Activated T-cell treated with anti-CD3 and anti-CD28 coated beads for 4 hours (primary cell): Measurements from ENCODE around the gene MYNN.
A peak's percentile ranks its signal among the peaks of the same experiment; 100 is the strongest.
"Not testable (repeated sequence)": the region's sequence is repeated elsewhere in the genome, so short reads cannot be mapped to it uniquely, and the experiment has no call there.

Experiments used
- DNase-seq: peaks from one replicate; pipeline ENCODE4 v3.0.0-alpha.2; 2020

The MYNN gene

GRCh38 chr3:169772897-169773816, at the start of gene MYNN:
Gene MYNN (plus strand): TSS chr3:169773396. CDS start chr3:169774296, 900 bp downstream.
- peak; percentile 92 for DNase-seq

- DNase-seq = not testable (repeated sequence)
These were observed 41.3 kb upstream of the MYNN start for GRCh38 chr3:169731857-169732256.

GRCh38 chr3:169739067-169739466, 34.1 kb upstream of the MYNN start:
- DNase-seq = no peak

GRCh38 chr3:169744366-169745054, 28.7 kb upstream of the MYNN start:
- DNase-seq = no peak

GRCh38 chr3:169746924-169747323, 26.3 kb upstream of the MYNN start:
- DNase-seq = no peak

GRCh38 chr3:169748670-169749069, 24.5 kb upstream of the MYNN start:
- no peak for DNase-seq

- no peak for DNase-seq
These were observed 22.5 kb upstream of the MYNN start for GRCh38 chr3:169750665-169751064.

GRCh38 chr3:169751875-169752274, 21.3 kb upstream of the MYNN start:
- DNase-seq = no peak

GRCh38 chr3:169754711-169755110, 18.5 kb upstream of the MYNN start:
- DNase-seq = no peak

- no peak for DNase-seq
These were observed 17.7 kb upstream of the MYNN start for GRCh38 chr3:169755488-169755887.

GRCh38 chr3:169758359-169758994, 14.7 kb upstream of the MYNN start:
- no peak for DNase-seq

GRCh38 chr3:169759256-169759655, 13.9 kb upstream of the MYNN start:
- no peak for DNase-seq

- DNase-seq = no peak
These were observed 12.7 kb upstream of the MYNN start for GRCh38 chr3:169760479-169760878.

- peak; percentile 43 for DNase-seq
These were observed 8.8 kb upstream of the MYNN start for GRCh38 chr3:169764312-169764881.

- DNase-seq = peak; percentile 83
These were observed 8.1 kb upstream of the MYNN start, which contains the start of gene TERC for GRCh38 chr3:169764882-169765612. Gene TERC (minus strand): TSS chr3:169765060.

GRCh38 chr3:169769287-169770181, 3.7 kb upstream of the MYNN start, which contains the start of gene ACTRT3:
Gene ACTRT3 (minus strand): TSS chr3:169769561. CDS start chr3:169769520, 41 bp downstream.
- DNase-seq = peak; percentile 42

- DNase-seq = peak; percentile 54
These were observed 1.5 kb upstream of the MYNN start for GRCh38 chr3:169771497-169772304.

- peak; percentile 55 for DNase-seq
These were observed 795 bp upstream of the MYNN start for GRCh38 chr3:169772305-169772896.

- no peak for DNase-seq
These were observed 990 bp downstream of the MYNN start for GRCh38 chr3:169774186-169774585.

GRCh38 chr3:169777822-169778221, 4.6 kb downstream of the MYNN start:
- no peak for DNase-seq
